Caco-2 (cell line): ENCODE results near the gene CRB2. TPM values are rescaled to one million over a fixed set of nuclear protein-coding genes. Genes with fewer than 3 reads are reported as not detected.

ENCODE experiments used
- BruUV-seq: library from RNA; stranded (reverse); fragments of 400-500 nt; replicated peaks from 2 replicates; lab custom pipeline; 2021; lab: Mats Ljungman, UMichigan
- CTCF ChIA-PET: fragments of 300-600 bp; sonication (Branson Sonifier 250); formaldehyde crosslinking; loops from one replicate; lab custom pipeline; 2022; ENCODE audit warnings: antibody characterized with exemption; lab: Charles Lee
- POLR2A ChIA-PET: fragments of 300-600 bp; sonication (Branson Sonifier 250); formaldehyde crosslinking; loops from one replicate; lab custom pipeline; 2022; ENCODE audit warnings: antibody characterized with exemption; lab: Charles Lee
- DNase-seq, 2 experiments: peaks; one replicate each; pipeline versions ENCODE4 v3.0.0 to v3.0.0-alpha.2; 2020 to 2022
- H3K27me3 ChIP-seq: replicated peaks from 2 replicates; pipeline ENCODE4 v1.6.0; 2011; ENCODE audit warnings: low read length; ENCODE audit not compliant: control insufficient read depth, insufficient read depth
- H3K36me3 ChIP-seq: 2 replicates; pipeline ENCODE4 v1.5.1; 2011; ENCODE audit warnings: low read length; ENCODE audit not compliant: control insufficient read depth, insufficient read depth
- H3K4me1 ChIP-seq: fragments of 250-450 bp; sonication (Bioruptor Pico); 2 replicates; pipeline ENCODE4 v1.5.1; 2020; ENCODE audit warnings: mild to moderate bottlenecking
- H3K4me3 ChIP-seq: 2 replicates; pipeline ENCODE4 v1.5.1; 2011; ENCODE audit warnings: low read depth, mild to moderate bottlenecking, control low read depth, low read length
- H3K9me3 ChIP-seq: fragments of 250-450 bp; sonication (Bioruptor Pico); 2 replicates; pipeline ENCODE4 v1.5.1; 2020; ENCODE audit warnings: mild to moderate bottlenecking, moderate library complexity
- H3K27ac Mint-ChIP-seq: one replicate; pipeline ENCODE4 v1.8.0; 2022; ENCODE audit warnings: mixed read lengths; ENCODE audit not compliant: unreplicated experiment
- H3K27me3 Mint-ChIP-seq: one replicate; pipeline ENCODE4 v1.8.0; 2022; ENCODE audit warnings: mixed read lengths; ENCODE audit not compliant: insufficient read depth, unreplicated experiment
- H3K36me3 Mint-ChIP-seq: one replicate; pipeline ENCODE4 v1.8.0; 2022; ENCODE audit warnings: mild to moderate bottlenecking, mixed read lengths; ENCODE audit not compliant: insufficient read depth, unreplicated experiment
- H3K4me1 Mint-ChIP-seq: one replicate; pipeline ENCODE4 v1.8.0; 2022; ENCODE audit warnings: low read depth, mixed read lengths; ENCODE audit not compliant: unreplicated experiment
- H3K4me3 Mint-ChIP-seq: one replicate; pipeline ENCODE4 v1.8.0; 2022; ENCODE audit warnings: mild to moderate bottlenecking, moderate library complexity, mixed read lengths; ENCODE audit not compliant: unreplicated experiment
- H3K9me3 Mint-ChIP-seq: one replicate; pipeline ENCODE4 v1.8.0; 2022; ENCODE audit warnings: mixed read lengths; ENCODE audit not compliant: unreplicated experiment
- CTCF ChIP-seq, 2 experiments: fragments of 200-600 bp in 1 of 2; IDR thresholded peaks; 1 replicate in 1 of 2; 2 replicates in 1 of 2; pipeline versions ENCODE4 v1.5.1 to v1.8.0; 2011 to 2022; ENCODE audit warnings: antibody characterized with exemption in 1 of 2, control low read depth in 1 of 2, inconsistent platforms in 1 of 2, low read depth in 1 of 2, low read length in 1 of 2, mild to moderate bottlenecking in 1 of 2, moderate library complexity in 1 of 2; ENCODE audit not compliant: insufficient read depth in 1 of 2, severe bottlenecking in 1 of 2, unreplicated experiment in 1 of 2
- intact Hi-C: fragments of 100-400 bp; cut with micrococcal nuclease; formaldehyde crosslinking; loops from one replicate; pipeline ENCODE4 v1.10.0; 2022; ENCODE audit not compliant: unreplicated experiment
- total RNA-seq: library from RNA; stranded (reverse); gene quantifications from 2 replicates; pipeline ENCODE4 v1.2.3, GENCODE V29; 2022

The CRB2 gene
- total RNA-seq, 1 experiment from 2014 or later, result 0.34 TPM

DNA sequence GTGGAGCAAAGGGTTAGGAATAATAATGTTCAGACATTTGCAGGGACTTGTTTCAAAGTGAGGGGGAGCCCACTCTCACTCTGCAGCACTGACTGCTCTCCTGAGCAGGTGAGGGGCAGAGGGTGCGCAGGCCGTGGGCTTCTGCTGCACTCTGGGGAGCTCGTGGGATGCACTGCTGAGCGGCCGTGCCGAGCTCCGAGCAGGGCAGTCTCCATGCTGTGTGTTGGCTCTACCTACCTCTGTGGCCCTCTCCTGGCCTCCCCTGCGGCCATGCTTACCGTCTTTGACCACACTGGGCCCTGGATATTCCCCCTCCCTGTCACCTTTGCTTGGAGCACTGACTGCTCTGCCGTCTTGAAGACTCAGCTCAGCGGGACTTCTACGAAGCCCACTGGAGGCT is 33.7 kb downstream of the CRB2 start:
- H3K27me3 ChIP-seq, result no peaks in the 10 kb centered on the region
- Mint-ChIP-seq H3K9me3 (no peaks in the 10 kb centered on the region), H3K4me3 (no peak overlapping the region), H3K4me1 (no peaks in the 10 kb centered on the region), H3K36me3 (peaks cover 11% of the 10 kb centered on the region), H3K27ac (peak overlapping the region; percentile 7), H3K27me3 (no peaks in the 10 kb centered on the region)
- ChIA-PET POLR2A (no interaction called here), CTCF (no interaction called here)
- no peaks in the 10 kb centered on the region for H3K36me3 ChIP-seq
- no peaks in the 10 kb centered on the region for H3K9me3 ChIP-seq
- no peak overlapping the region for H3K4me3 ChIP-seq
- intact Hi-C loops, result no loop called here
- no TSS peak for BruUV-seq
- DNase-seq, result no peak
- H3K4me1 ChIP-seq, result no peaks in the 10 kb centered on the region
- no peak for TF ChIP-seq CTCF (IDR thresholded peaks at IDR 0.05; ENCODE audit: insufficient read depth in 1 of 2, low read depth in 1 of 2, low read length in 1 of 2, severe bottlenecking in 1 of 2, unreplicated experiment in 1 of 2)

DNA sequence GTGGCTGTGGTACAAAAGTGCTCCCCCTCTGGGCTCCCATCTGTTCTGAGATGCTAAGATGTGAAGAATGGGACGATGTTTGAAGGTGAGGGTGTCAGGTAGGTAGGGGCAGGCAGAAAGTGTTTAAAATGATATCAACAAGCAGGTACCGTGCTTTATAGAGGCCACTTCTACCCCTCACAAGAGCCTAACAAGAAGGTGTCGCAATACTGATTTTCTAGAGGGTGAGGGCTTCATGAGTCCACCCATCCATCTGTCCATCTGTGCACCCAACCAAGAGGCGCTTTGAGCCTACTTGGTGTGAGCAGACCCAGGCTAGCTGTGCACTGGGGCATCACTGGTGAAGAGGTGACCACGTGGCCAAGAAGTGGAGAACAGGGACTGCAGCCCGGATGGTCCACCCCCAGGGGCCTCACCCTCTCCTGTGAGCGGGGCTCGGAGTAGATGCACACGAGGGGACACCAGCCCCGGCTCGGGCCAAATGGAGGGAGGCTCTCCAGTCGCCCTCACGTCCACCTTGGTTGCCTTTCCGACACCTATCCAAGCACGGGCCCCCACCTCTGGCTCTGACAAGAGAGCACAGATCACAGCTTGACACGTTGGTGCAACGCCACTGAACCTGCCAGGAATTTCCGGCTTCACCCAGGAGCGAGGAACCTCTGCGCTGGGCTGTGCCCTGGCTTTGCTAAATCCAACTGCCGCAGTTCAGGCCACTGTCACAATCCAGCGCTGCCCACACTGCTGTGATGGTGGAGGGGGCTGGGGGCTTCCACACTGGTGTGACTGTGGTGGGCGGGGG is 34.5 kb downstream of the CRB2 start:
- DNase-seq, result no peak
- intact Hi-C loops, result no loop called here
- BruUV-seq, result no TSS peak
- Histone ChIP-seq H3K27me3 (no peaks in the 10 kb centered on the region), H3K4me3 (no peak overlapping the region), H3K36me3 (no peaks in the 10 kb centered on the region), H3K4me1 (no peaks in the 10 kb centered on the region), H3K9me3 (no peaks in the 10 kb centered on the region)
- Mint-ChIP-seq H3K27me3 (no peaks in the 10 kb centered on the region), H3K27ac (peak overlapping the region; percentile 7), H3K4me3 (no peak overlapping the region), H3K36me3 (peaks cover 7% of the 10 kb centered on the region), H3K9me3 (no peaks in the 10 kb centered on the region), H3K4me1 (no peaks in the 10 kb centered on the region)
- CTCF ChIA-PET, result no interaction called here
- POLR2A ChIA-PET, result no interaction called here
- no peak for TF ChIP-seq CTCF (IDR thresholded peaks at IDR 0.05; ENCODE audit: insufficient read depth in 1 of 2, low read depth in 1 of 2, low read length in 1 of 2, severe bottlenecking in 1 of 2, unreplicated experiment in 1 of 2)

DNA sequence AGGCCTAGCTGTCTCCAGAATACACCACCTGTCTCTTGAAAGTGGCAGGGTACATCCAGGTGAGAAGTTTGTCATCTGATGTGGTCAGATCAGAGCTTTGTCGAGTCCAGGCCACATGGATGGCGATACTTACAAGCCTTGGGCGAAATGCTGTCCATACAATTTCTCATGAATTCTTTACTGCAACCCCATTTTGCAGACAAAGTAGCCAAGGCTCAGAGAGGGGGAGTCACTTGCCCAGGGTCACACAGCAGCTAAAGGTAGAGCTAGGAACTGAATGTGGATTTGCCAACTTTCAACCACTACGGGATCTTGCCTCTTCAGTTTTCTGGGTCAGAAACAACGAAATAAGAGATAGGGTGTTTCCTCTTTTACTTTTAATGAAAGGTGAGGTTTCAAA is 35.2 kb downstream of the CRB2 start:
- Histone ChIP-seq H3K4me3 (no peak overlapping the region), H3K9me3 (no peaks in the 10 kb centered on the region), H3K4me1 (no peaks in the 10 kb centered on the region), H3K36me3 (no peaks in the 10 kb centered on the region), H3K27me3 (no peaks in the 10 kb centered on the region)
- Mint-ChIP-seq H3K27ac (no peak overlapping the region), H3K27me3 (no peaks in the 10 kb centered on the region), H3K9me3 (no peaks in the 10 kb centered on the region), H3K4me3 (no peak overlapping the region), H3K4me1 (no peaks in the 10 kb centered on the region), H3K36me3 (peaks cover 8% of the 10 kb centered on the region)
- POLR2A ChIA-PET, result no interaction called here
- no peak for DNase-seq
- intact Hi-C loops, result no loop called here
- no peak for TF ChIP-seq CTCF (IDR thresholded peaks at IDR 0.05; ENCODE audit: insufficient read depth in 1 of 2, low read depth in 1 of 2, low read length in 1 of 2, severe bottlenecking in 1 of 2, unreplicated experiment in 1 of 2)
- no TSS peak for BruUV-seq
- CTCF ChIA-PET, result no interaction called here
